Peyer's patch (tissue), 4 donors: ENCODE data around the gene SFN. TPM values are rescaled to one million over a fixed set of nuclear protein-coding genes. Genes with fewer than 3 reads are reported as not detected.
A peak's percentile ranks its signal among the peaks of the same experiment; 100 is the strongest.
"Not testable (repeated sequence)": the region's sequence is repeated elsewhere in the genome, so short reads cannot be mapped to it uniquely, and the experiment has no call there.

ENCODE experiments used
- DNase-seq, 3 donors: peaks; one replicate each; pipeline ENCODE4 v3.0.0-alpha.2; 2017 to 2019
- H3K27ac ChIP-seq, 4 donors: fragments of 200-600 bp; sonication (generic); one replicate each; pipeline ENCODE4 v1.5.1; 2016 to 2019
- H3K27me3 ChIP-seq, 2 donors: fragments of 200-600 bp; sonication (generic); one replicate each; pipeline ENCODE4 v1.5.1; 2019
- H3K36me3 ChIP-seq, 3 donors: fragments of 200-600 bp; sonication (generic); one replicate each; pipeline ENCODE4 v1.5.1; 2016 to 2019
- H3K4me1 ChIP-seq, 4 donors: fragments of 200-600 bp; sonication (generic); one replicate each; pipeline ENCODE4 v1.5.1; 2016 to 2019
- H3K4me3 ChIP-seq, 4 donors: fragments of 200-600 bp; sonication (generic); 1 replicate in 3 of 4; 2 replicates in 1 of 4; pipeline ENCODE4 v1.5.1; 2016 to 2019; ENCODE audit warnings: mild to moderate bottlenecking in 1 of 4
- H3K9me3 ChIP-seq, 4 donors: fragments of 200-600 bp; sonication (generic); one replicate each; pipeline ENCODE4 v1.5.1; 2016 to 2019; ENCODE audit warnings: mild to moderate bottlenecking in 1 of 4
- POLR2A ChIP-seq, 2 donors: fragments of 450-650 bp; IDR thresholded peaks; one replicate each; pipeline ENCODE4 v1.5.1; 2017; ENCODE audit warnings: antibody characterized with exemption in 2 of 2, mild to moderate bottlenecking in 2 of 2, moderate library complexity in 2 of 2
- total RNA-seq, 4 donors: library from RNA; depleted of rRNA; stranded (reverse); fragments of >200 nt; gene quantifications; one replicate each; pipeline ENCODE4 v1.1.0, GENCODE V29; 2016
- TF ChIP-seq, protein P1 (sequence below), 6 experiments: fragments of 450-650 bp in 4 of 6; fragments of 200-600 bp in 2 of 6; sonication (generic) in 1 of 6; IDR thresholded peaks; one replicate each; pipeline ENCODE4 v1.5.1; 2017 to 2019; ENCODE audit warnings: antibody characterized with exemption in 6 of 6, mild to moderate bottlenecking in 3 of 6, moderate library complexity in 1 of 6

SFN gene
- total RNA-seq, 4 donors from 2014 or later: 19.8 to 66.6 (median 44.6) TPM

DNA sequence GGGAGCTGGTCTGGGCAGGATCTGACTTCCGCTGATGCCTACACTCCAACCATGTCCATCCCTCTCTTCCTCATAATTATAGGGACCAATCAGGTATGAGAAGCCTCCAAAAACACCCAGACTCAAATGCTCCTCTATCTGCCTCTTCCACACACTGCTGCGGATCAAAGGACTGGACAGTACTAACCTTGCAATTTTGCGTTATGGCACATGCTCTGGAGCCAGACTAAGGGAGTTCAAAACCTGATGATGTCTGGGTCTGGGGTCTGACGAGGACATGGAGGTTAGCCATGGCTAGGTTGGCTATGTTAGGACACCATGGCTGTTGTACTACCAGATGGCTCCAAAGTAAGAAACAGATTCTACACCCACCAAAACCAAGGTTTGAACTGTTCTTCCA lies 16.8 kb downstream of the SFN start:
- no peak for TF ChIP-seq POLR2A (IDR thresholded peaks at IDR 0.05)
- TF ChIP-seq, protein P1, sequence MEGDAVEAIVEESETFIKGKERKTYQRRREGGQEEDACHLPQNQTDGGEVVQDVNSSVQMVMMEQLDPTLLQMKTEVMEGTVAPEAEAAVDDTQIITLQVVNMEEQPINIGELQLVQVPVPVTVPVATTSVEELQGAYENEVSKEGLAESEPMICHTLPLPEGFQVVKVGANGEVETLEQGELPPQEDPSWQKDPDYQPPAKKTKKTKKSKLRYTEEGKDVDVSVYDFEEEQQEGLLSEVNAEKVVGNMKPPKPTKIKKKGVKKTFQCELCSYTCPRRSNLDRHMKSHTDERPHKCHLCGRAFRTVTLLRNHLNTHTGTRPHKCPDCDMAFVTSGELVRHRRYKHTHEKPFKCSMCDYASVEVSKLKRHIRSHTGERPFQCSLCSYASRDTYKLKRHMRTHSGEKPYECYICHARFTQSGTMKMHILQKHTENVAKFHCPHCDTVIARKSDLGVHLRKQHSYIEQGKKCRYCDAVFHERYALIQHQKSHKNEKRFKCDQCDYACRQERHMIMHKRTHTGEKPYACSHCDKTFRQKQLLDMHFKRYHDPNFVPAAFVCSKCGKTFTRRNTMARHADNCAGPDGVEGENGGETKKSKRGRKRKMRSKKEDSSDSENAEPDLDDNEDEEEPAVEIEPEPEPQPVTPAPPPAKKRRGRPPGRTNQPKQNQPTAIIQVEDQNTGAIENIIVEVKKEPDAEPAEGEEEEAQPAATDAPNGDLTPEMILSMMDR (IDR thresholded peaks at IDR 0.05): no peak
- H3K9me3 ChIP-seq: no peaks in the 10 kb centered on the region
- no peak overlapping the region for H3K27ac ChIP-seq
- H3K4me3 ChIP-seq: no peak overlapping the region
- H3K4me1 ChIP-seq: peaks cover 0 to 18% (median 0%) of the 10 kb centered on the region in 4 donors
- no peaks in the 10 kb centered on the region for H3K27me3 ChIP-seq
- no peak for DNase-seq
- peaks cover 0 to 72% (median 0%) of the 10 kb centered on the region in 3 donors for H3K36me3 ChIP-seq

DNA sequence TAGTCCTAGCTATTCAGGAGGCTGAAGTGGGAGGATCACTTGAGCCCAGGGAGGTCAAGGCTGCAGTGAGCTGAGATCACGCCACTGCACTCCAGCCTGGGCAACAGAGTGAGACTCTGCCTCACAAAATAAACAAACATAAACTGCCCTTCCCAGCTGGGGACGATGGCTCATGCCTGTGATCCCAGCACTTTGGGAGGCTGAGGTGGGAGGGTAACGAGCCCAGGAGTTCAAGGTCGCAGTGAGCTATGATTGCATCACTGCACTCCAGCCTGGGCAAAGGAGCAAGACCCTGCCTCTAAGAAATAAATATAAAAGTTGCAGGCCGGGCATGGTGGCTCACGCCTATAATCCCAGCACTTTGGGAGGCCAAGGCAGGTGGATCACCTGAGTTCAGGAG lies 18.7 kb downstream of the SFN start:
- H3K27me3 ChIP-seq, DNase-seq, H3K9me3 ChIP-seq, H3K27ac ChIP-seq, H3K4me3 ChIP-seq: not testable (repeated sequence)
- Histone ChIP-seq H3K36me3 (peaks cover 0 to 90% (median 3%) of the 10 kb centered on the region in 3 donors), H3K4me1 (peaks cover 0 to 18% (median 0%) of the 10 kb centered on the region in 4 donors)

DNA sequence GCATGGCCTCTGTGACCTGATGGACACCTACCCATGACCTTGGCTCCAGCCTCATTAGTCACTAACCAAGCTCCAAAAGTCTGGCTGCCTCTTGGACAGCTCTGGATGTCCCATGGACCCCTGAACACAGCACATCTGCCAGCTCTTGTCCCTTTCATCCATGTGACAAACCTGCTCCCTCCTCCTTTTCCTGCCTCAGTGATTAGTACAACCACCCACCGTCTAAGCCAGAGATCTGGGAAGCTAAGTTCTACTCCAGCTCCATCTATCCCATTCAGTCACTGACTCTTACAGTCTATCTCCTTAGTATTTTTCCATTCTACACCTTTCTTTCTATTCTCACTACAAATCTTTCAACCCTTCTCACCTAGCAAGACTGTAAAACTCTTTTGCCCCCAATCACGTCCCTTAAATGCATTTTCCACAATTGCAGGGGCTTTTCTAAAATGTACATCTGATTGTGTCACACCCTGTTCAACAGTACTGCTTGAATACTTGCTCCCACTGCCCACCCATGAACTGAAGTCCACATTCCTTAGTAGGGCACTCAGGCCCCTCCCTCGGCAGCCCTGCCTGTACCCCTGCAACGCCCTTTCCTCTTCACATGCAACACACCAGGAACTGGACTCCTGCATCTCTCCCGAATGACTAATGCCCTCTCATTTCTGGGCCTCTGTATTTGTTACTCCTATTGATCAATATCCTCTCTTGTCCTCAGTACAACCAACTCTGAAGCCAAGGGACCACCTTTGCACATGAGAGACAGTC lies 19.9 kb downstream of the SFN start:
- no peaks in the 10 kb centered on the region for H3K9me3 ChIP-seq
- H3K36me3 ChIP-seq: peaks cover 0 to 99% (median 3%) of the 10 kb centered on the region in 3 donors
- no peak for TF ChIP-seq POLR2A (IDR thresholded peaks at IDR 0.05)
- TF ChIP-seq, protein P1 (IDR thresholded peaks at IDR 0.05): no peak
- H3K4me3 ChIP-seq: no peak overlapping the region
- H3K27ac ChIP-seq: no peak overlapping the region
- no peaks in the 10 kb centered on the region for H3K27me3 ChIP-seq
- peaks cover 0 to 7% (median 0%) of the 10 kb centered on the region in 4 donors for H3K4me1 ChIP-seq
- DNase-seq: no peak

DNA sequence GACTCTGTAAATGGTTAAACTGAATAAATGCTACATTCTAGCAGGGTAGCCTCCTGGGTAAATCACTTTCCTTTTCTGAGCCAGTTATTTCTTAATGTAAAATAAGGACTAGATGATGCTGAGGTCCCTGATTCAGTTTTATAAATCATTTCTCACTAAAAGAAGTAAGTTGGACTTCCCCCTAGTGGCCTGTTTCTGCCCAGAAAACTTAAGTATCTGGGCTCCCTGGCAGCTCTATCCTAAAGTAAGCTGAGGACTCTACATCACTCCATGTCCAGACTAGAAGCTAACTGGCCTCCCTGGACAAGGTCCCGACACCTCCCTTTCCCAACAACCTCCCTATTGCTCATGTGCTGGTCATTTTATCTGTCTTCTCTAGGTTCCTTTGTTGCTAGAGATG lies 24.2 kb downstream of the SFN start:
- Histone ChIP-seq H3K36me3 (peaks cover 0 to 69% (median 3%) of the 10 kb centered on the region in 3 donors), H3K27ac (no peak overlapping the region), H3K4me1 (peaks cover 0 to 24% (median 6%) of the 10 kb centered on the region in 4 donors), H3K4me3 (no peak overlapping the region), H3K27me3 (no peaks in the 10 kb centered on the region), H3K9me3 (no peaks in the 10 kb centered on the region)
- no peak for DNase-seq
- no peak for TF ChIP-seq POLR2A (IDR thresholded peaks at IDR 0.05)
- TF ChIP-seq, protein P1 (IDR thresholded peaks at IDR 0.05): peak in 3 of 6 experiments; percentile 37 to 46 (median 40)

DNA sequence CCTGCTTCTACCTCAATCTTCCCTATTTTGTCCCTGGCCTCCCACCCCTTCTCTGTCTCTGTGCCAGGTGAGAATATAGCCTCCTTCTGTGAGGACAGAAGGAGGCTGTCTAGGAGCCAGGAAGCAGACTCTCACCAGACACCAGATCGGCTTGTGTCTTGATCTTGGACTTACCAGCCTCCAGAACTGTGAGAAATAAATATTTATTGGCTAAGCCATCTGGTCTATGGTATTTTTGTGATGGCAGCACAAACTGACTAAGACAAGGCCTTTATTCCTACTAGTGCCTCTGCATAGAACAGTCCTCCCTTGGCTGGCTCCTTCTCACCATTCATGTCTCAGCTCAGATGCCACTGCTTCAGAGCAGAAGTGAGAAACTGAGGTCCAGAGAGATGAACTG lies 25.3 kb downstream of the SFN start:
- Histone ChIP-seq H3K4me1 (peaks cover 0 to 24% (median 6%) of the 10 kb centered on the region in 4 donors), H3K9me3 (no peaks in the 10 kb centered on the region), H3K4me3 (no peak overlapping the region), H3K36me3 (peaks cover 0 to 69% (median 3%) of the 10 kb centered on the region in 3 donors), H3K27ac (no peak overlapping the region), H3K27me3 (no peaks in the 10 kb centered on the region)
- DNase-seq: no peak
- no peak for TF ChIP-seq POLR2A (IDR thresholded peaks at IDR 0.05)
- TF ChIP-seq, protein P1 (IDR thresholded peaks at IDR 0.05): no peak
